Gastroesophageal sphincter (tissue), 4 donors: ENCODE data around the gene NECAP2. TPM values are rescaled to one million over a fixed set of nuclear protein-coding genes. Genes with fewer than 3 reads are reported as not detected.
"Not testable (repeated sequence)": the region's sequence is repeated elsewhere in the genome, so short reads cannot be mapped to it uniquely, and the experiment has no call there.

Experiments
- ATAC-seq: fragments of 150-250 bp; one replicate; pipeline ENCODE4 v1.9.1; 2016; ENCODE audit warnings: mild to moderate bottlenecking, moderate library complexity
- H3K27ac ChIP-seq, 4 donors: fragments of 200-600 bp; sonication (generic) in 3 of 4; 1 replicate in 3 of 4; 2 replicates in 1 of 4; pipeline ENCODE4 v1.5.1; 2016 to 2019
- H3K27me3 ChIP-seq: fragments of 200-600 bp; sonication (generic); one replicate; pipeline ENCODE4 v1.5.1; 2019
- H3K36me3 ChIP-seq, 2 donors: fragments of 200-600 bp; sonication (generic); one replicate each; pipeline ENCODE4 v1.5.1; 2019; ENCODE audit warnings: control low read depth in 1 of 2
- H3K4me1 ChIP-seq, 3 donors: fragments of 200-600 bp; sonication (generic); 1 replicate in 2 of 3; 2 replicates in 1 of 3; pipeline ENCODE4 v1.5.1; 2016 to 2019; ENCODE audit warnings: control low read depth in 2 of 3
- H3K4me3 ChIP-seq, 2 donors: fragments of 200-600 bp; sonication (generic); one replicate each; pipeline ENCODE4 v1.5.1; 2019; ENCODE audit warnings: mild to moderate bottlenecking in 1 of 2, moderate library complexity in 1 of 2
- H3K9me3 ChIP-seq, 3 donors: fragments of 200-600 bp; sonication (generic); one replicate each; pipeline ENCODE4 v1.5.1; 2017 to 2019; ENCODE audit warnings: control low read depth in 2 of 3
- CTCF ChIP-seq, 4 experiments: fragments of 200-600 bp in 2 of 4; fragments of 450-650 bp in 2 of 4; sonication (generic) in 1 of 4; IDR thresholded peaks; one replicate each; pipeline ENCODE4 v1.5.1; 2017 to 2019; ENCODE audit warnings: antibody characterized with exemption in 4 of 4, mild to moderate bottlenecking in 2 of 4, moderate library complexity in 2 of 4
- EP300 ChIP-seq: sonication (generic); formaldehyde crosslinking; IDR thresholded peaks from one replicate; pipeline ENCODE4 v1.6.1; 2017; ENCODE audit warnings: antibody characterized with exemption, mild to moderate bottlenecking
- POLR2A ChIP-seq, 2 donors: fragments of 450-650 bp; IDR thresholded peaks; one replicate each; pipeline ENCODE4 v1.6.1; 2017; ENCODE audit warnings: antibody characterized with exemption in 2 of 2, mild to moderate bottlenecking in 2 of 2, moderate library complexity in 1 of 2
- POLR2AphosphoS5 ChIP-seq: sonication (generic); formaldehyde crosslinking; IDR thresholded peaks from one replicate; pipeline ENCODE4 v1.6.1; 2017; ENCODE audit warnings: antibody characterized with exemption
- WGBS, 2 donors: methylation state at CpG; one replicate each; pipeline ENCODE4 v1.1.5; 2018; ENCODE audit warnings: low coverage in 1 of 2; 5-methylcytosine and 5-hydroxymethylcytosine counted together
- total RNA-seq, 4 donors: library from RNA; depleted of rRNA; stranded (reverse); fragments of >200 nt; gene quantifications; one replicate each; pipeline ENCODE4 v1.1.0, GENCODE V29; 2016

NECAP2 gene
- total RNA-seq, 4 donors from 2014 or later = 31.4 to 43.2 (median 37.6) TPM

GRCh38 chr1:16447641-16448040, 7.1 kb downstream of the NECAP2 start:
- ATAC-seq = no peak
- no peak overlapping the region for H3K27ac ChIP-seq
- H3K9me3 ChIP-seq = no peaks in the 10 kb centered on the region
- H3K27me3 ChIP-seq = no peaks in the 10 kb centered on the region
- 80 to 84% methylated on average over 1 to 5 of the region's 9 CpGs for WGBS, 2 donors
- no peak for TF ChIP-seq CTCF (IDR thresholded peaks at IDR 0.05)
- no peak for TF ChIP-seq POLR2A (IDR thresholded peaks at IDR 0.05)
- no peak for TF ChIP-seq EP300
- no peak for TF ChIP-seq POLR2AphosphoS5
- peaks cover 0 to 97% of the 10 kb centered on the region in 2 donors for H3K36me3 ChIP-seq
- peaks cover 0 to 16% (median 6%) of the 10 kb centered on the region in 3 donors for H3K4me1 ChIP-seq
- no peak overlapping the region for H3K4me3 ChIP-seq

GRCh38 chr1:16449065-16449464, 8.5 kb downstream of the NECAP2 start:
- Histone ChIP-seq H3K27me3 (no peaks in the 10 kb centered on the region), H3K4me1 (peaks cover 0 to 2% (median 0%) of the 10 kb centered on the region in 3 donors), H3K36me3 (peaks cover 0 to 99% of the 10 kb centered on the region in 2 donors), H3K4me3 (no peak overlapping the region), H3K9me3 (no peaks in the 10 kb centered on the region), H3K27ac (no peak overlapping the region)
- WGBS, 2 donors = 100% methylated on average over 1 of the region's 4 CpGs; no CpG with 5 or more reads in 1 of the 2 donors
- TF ChIP-seq EP300 = no peak
- TF ChIP-seq POLR2AphosphoS5 = no peak
- TF ChIP-seq POLR2A (IDR thresholded peaks at IDR 0.05) = no peak
- TF ChIP-seq CTCF (IDR thresholded peaks at IDR 0.05) = no peak
- ATAC-seq = no peak

- Histone ChIP-seq H3K4me3 (no peak overlapping the region), H3K27me3 (no peaks in the 10 kb centered on the region), H3K4me1 (no peaks in the 10 kb centered on the region), H3K9me3 (no peaks in the 10 kb centered on the region), H3K27ac (no peak overlapping the region), H3K36me3 (peaks cover 0 to 99% of the 10 kb centered on the region in 2 donors)
- WGBS, 2 donors = 100% methylated on average over 1 to 3 of the region's 5 CpGs
- ATAC-seq = no peak
- TF ChIP-seq CTCF (IDR thresholded peaks at IDR 0.05) = no peak
- no peak for TF ChIP-seq EP300
- no peak for TF ChIP-seq POLR2AphosphoS5
- TF ChIP-seq POLR2A (IDR thresholded peaks at IDR 0.05) = no peak
Observed at GRCh38 chr1:16449666-16450065, 9.1 kb downstream of the NECAP2 start.

GRCh38 chr1:16450863-16451481, 10.4 kb downstream of the NECAP2 start:
- no peak for ATAC-seq
- Histone ChIP-seq H3K9me3 (no peaks in the 10 kb centered on the region), H3K36me3 (peaks cover 0 to 99% of the 10 kb centered on the region in 2 donors), H3K4me1 (no peaks in the 10 kb centered on the region), H3K27me3 (no peaks in the 10 kb centered on the region), H3K27ac (no peak overlapping the region), H3K4me3 (no peak overlapping the region)
- no peak for TF ChIP-seq POLR2A (IDR thresholded peaks at IDR 0.05)
- TF ChIP-seq EP300 = no peak
- no peak for TF ChIP-seq CTCF (IDR thresholded peaks at IDR 0.05)
- no peak for TF ChIP-seq POLR2AphosphoS5
- 82 to 90% methylated on average over 5 to 6 of the region's 6 CpGs for WGBS, 2 donors

- H3K36me3 ChIP-seq = peaks cover 0 to 100% of the 10 kb centered on the region in 2 donors
Observed at GRCh38 chr1:16451841-16452528, 11.5 kb downstream of the NECAP2 start.

GRCh38 chr1:16454909-16455308, 14.4 kb downstream of the NECAP2 start:
- not testable (repeated sequence) for H3K27ac ChIP-seq, H3K4me1 ChIP-seq, ATAC-seq, H3K9me3 ChIP-seq, H3K4me3 ChIP-seq, H3K27me3 ChIP-seq
- WGBS, 2 donors = 60 to 77% methylated on average over 2 to 3 of the region's 3 CpGs
- H3K36me3 ChIP-seq = peaks cover 0 to 99% of the 10 kb centered on the region in 2 donors

More at GRCh38 chr1:16451841-16452528, 11.5 kb downstream of the NECAP2 start:
- no peak overlapping the region for H3K4me3 ChIP-seq
- no peak overlapping the region for H3K27ac ChIP-seq
- WGBS, 2 donors = 48 to 77% methylated on average over 2 to 4 of the region's 13 CpGs
- H3K27me3 ChIP-seq = no peaks in the 10 kb centered on the region
- no peak for ATAC-seq
- H3K4me1 ChIP-seq = no peaks in the 10 kb centered on the region
- TF ChIP-seq POLR2A (IDR thresholded peaks at IDR 0.05) = no peak
- TF ChIP-seq EP300 = no peak
- TF ChIP-seq CTCF (IDR thresholded peaks at IDR 0.05) = no peak
- TF ChIP-seq POLR2AphosphoS5 = no peak
- H3K9me3 ChIP-seq = no peaks in the 10 kb centered on the region

GRCh38 chr1:16456151-16456550, 15.6 kb downstream of the NECAP2 start:
- not testable (repeated sequence) for H3K9me3 ChIP-seq, H3K4me3 ChIP-seq, H3K27ac ChIP-seq, ATAC-seq, H3K27me3 ChIP-seq, H3K4me1 ChIP-seq
- peaks cover 0 to 99% of the 10 kb centered on the region in 2 donors for H3K36me3 ChIP-seq
- WGBS, 2 donors = 87% methylated on average over 4 of the region's 10 CpGs; no CpG with 5 or more reads in 1 of the 2 donors
